ENCODE measurements around the gene SLC28A2.

Gene SLC28A2

GRCh38 chr15:45230245-45230965 lies 21.6 kb upstream of the SLC28A2 start:
- TF ChIP-seq EZH2phosphoT487 (IDR thresholded peaks at IDR 0.05; ENCODE audit: low read length) (no peak), EZH2 (optimal IDR thresholded peaks at IDR 0.05; ENCODE audit: low read depth, low read length) (no peak), CTCF (IDR thresholded peaks at IDR 0.05; ENCODE audit: low read length) (no peak)
- H3F3A ChIP-seq (ENCODE audit: insufficient read depth, low read length), result no peaks in the 10 kb centered on the region
- no peaks in the 10 kb centered on the region for H3K9me2 ChIP-seq (replicated peaks; ENCODE audit: insufficient read depth, low read length)

GRCh38 chr15:45231132-45231531 lies 20.9 kb upstream of the SLC28A2 start:
- Histone ChIP-seq H4K20me1 (ENCODE audit: insufficient read depth, low read length) (no peaks in the 10 kb centered on the region), H3K9ac (ENCODE audit: low read length) (no peak overlapping the region), H3K4me2 (ENCODE audit: low read depth, low read length) (no peak overlapping the region), H3K9me2 (replicated peaks; ENCODE audit: insufficient read depth, low read length) (no peaks in the 10 kb centered on the region), H3K4me1 (ENCODE audit: low read length) (no peaks in the 10 kb centered on the region), H3K9me3 (replicated peaks; ENCODE audit: insufficient read depth, low read length) (no peaks in the 10 kb centered on the region), H3K27ac (ENCODE audit: low read length) (no peak overlapping the region), H3K27me3 (replicated peaks; ENCODE audit: insufficient read depth, low read length) (no peaks in the 10 kb centered on the region), H3K36me3 (replicated peaks; ENCODE audit: insufficient read depth, low read length) (no peaks in the 10 kb centered on the region), H2AFZ (ENCODE audit: low read length) (no peak overlapping the region), H3F3A (ENCODE audit: insufficient read depth, low read length) (no peaks in the 10 kb centered on the region), H3K4me3 (ENCODE audit: low read length) (no peak overlapping the region), H3K79me2 (ENCODE audit: low read length) (no peaks in the 10 kb centered on the region)
- TF ChIP-seq EZH2phosphoT487 (IDR thresholded peaks at IDR 0.05; ENCODE audit: low read length) (no peak), EZH2 (optimal IDR thresholded peaks at IDR 0.05; ENCODE audit: low read depth, low read length) (no peak), CTCF (IDR thresholded peaks at IDR 0.05; ENCODE audit: low read length) (no peak)
- DNase-seq, result no peak

More at GRCh38 chr15:45230245-45230965, 21.6 kb upstream of the SLC28A2 start:
- no peak for DNase-seq
- H4K20me1 ChIP-seq (ENCODE audit: insufficient read depth, low read length), result no peaks in the 10 kb centered on the region
- no peak overlapping the region for H3K4me3 ChIP-seq (ENCODE audit: low read length)
- no peak overlapping the region for H3K27ac ChIP-seq (ENCODE audit: low read length)
- H3K36me3 ChIP-seq (replicated peaks; ENCODE audit: insufficient read depth, low read length), result no peaks in the 10 kb centered on the region
- H3K4me2 ChIP-seq (ENCODE audit: low read depth, low read length), result no peak overlapping the region
- H3K9ac ChIP-seq (ENCODE audit: low read length), result no peak overlapping the region
- no peaks in the 10 kb centered on the region for H3K4me1 ChIP-seq (ENCODE audit: low read length)
- no peaks in the 10 kb centered on the region for H3K27me3 ChIP-seq (replicated peaks; ENCODE audit: insufficient read depth, low read length)
- H2AFZ ChIP-seq (ENCODE audit: low read length), result no peak overlapping the region
- no peaks in the 10 kb centered on the region for H3K9me3 ChIP-seq (replicated peaks; ENCODE audit: insufficient read depth, low read length)
- no peaks in the 10 kb centered on the region for H3K79me2 ChIP-seq (ENCODE audit: low read length)

GRCh38 chr15:45231864-45232562 lies 20.0 kb upstream of the SLC28A2 start:
- H3K4me1 ChIP-seq (ENCODE audit: low read length), result no peaks in the 10 kb centered on the region
- no peak overlapping the region for H3K4me3 ChIP-seq (ENCODE audit: low read length)
- H3K9me2 ChIP-seq (replicated peaks; ENCODE audit: insufficient read depth, low read length), result no peaks in the 10 kb centered on the region
- H2AFZ ChIP-seq (ENCODE audit: low read length), result no peak overlapping the region
- no peak overlapping the region for H3K9ac ChIP-seq (ENCODE audit: low read length)
- H3K4me2 ChIP-seq (ENCODE audit: low read depth, low read length), result no peak overlapping the region
- no peaks in the 10 kb centered on the region for H3K9me3 ChIP-seq (replicated peaks; ENCODE audit: insufficient read depth, low read length)
- H3K79me2 ChIP-seq (ENCODE audit: low read length), result no peaks in the 10 kb centered on the region
- no peaks in the 10 kb centered on the region for H4K20me1 ChIP-seq (ENCODE audit: insufficient read depth, low read length)
- no peaks in the 10 kb centered on the region for H3F3A ChIP-seq (ENCODE audit: insufficient read depth, low read length)
- H3K36me3 ChIP-seq (replicated peaks; ENCODE audit: insufficient read depth, low read length), result no peaks in the 10 kb centered on the region
- no peak for DNase-seq
- TF ChIP-seq EZH2 (optimal IDR thresholded peaks at IDR 0.05; ENCODE audit: low read depth, low read length) (no peak), CTCF (IDR thresholded peaks at IDR 0.05; ENCODE audit: low read length) (no peak), EZH2phosphoT487 (IDR thresholded peaks at IDR 0.05; ENCODE audit: low read length) (no peak)
- H3K27me3 ChIP-seq (replicated peaks; ENCODE audit: insufficient read depth, low read length), result no peaks in the 10 kb centered on the region
- no peak overlapping the region for H3K27ac ChIP-seq (ENCODE audit: low read length)

Data from MM.1S (cell line).